Lung (tissue), 12 donors: Measurements from ENCODE around the gene NOD1. TPM values are rescaled to one million over a fixed set of nuclear protein-coding genes. Genes with fewer than 3 reads are reported as not detected.
A peak's percentile ranks its signal among the peaks of the same experiment; 100 is the strongest.

Experiments
- ATAC-seq: fragments of 200-7000 bp; cut with Tn5 transposase; one replicate; pipeline ENCODE4 v1.9.1; 2020; ENCODE audit warnings: moderate number of reproducible peaks; ENCODE audit not compliant: insufficient read depth, low FRiP score
- DNase-seq, 3 donors: peaks; one replicate each; pipeline ENCODE4 v3.0.0-alpha.2; 2013 to 2017
- H3K27ac ChIP-seq, 2 donors: one replicate each; pipeline ENCODE4 v1.5.1; 2013; ENCODE audit warnings: mild to moderate bottlenecking in 2 of 2, moderate library complexity in 2 of 2, control low read depth in 1 of 2, inconsistent platforms in 1 of 2, low read depth in 1 of 2, low read length in 1 of 2
- H3K27me3 ChIP-seq, 3 donors: one replicate each; pipeline ENCODE4 v1.5.1; 2013; ENCODE audit warnings: low read length in 2 of 3; ENCODE audit not compliant: control insufficient read depth in 3 of 3, insufficient read depth in 3 of 3
- H3K36me3 ChIP-seq, 4 donors: one replicate each; pipeline ENCODE4 v1.5.1; 2013; ENCODE audit warnings: low read length in 4 of 4, mild to moderate bottlenecking in 1 of 4, moderate library complexity in 1 of 4; ENCODE audit not compliant: control insufficient read depth in 4 of 4, insufficient read depth in 4 of 4
- H3K4me1 ChIP-seq, 5 donors: one replicate each; pipeline ENCODE4 v1.5.1; 2013; ENCODE audit warnings: low read length in 5 of 5, mild to moderate bottlenecking in 2 of 5, moderate library complexity in 1 of 5; ENCODE audit not compliant: control insufficient read depth in 5 of 5, insufficient read depth in 5 of 5
- H3K4me3 ChIP-seq: one replicate; pipeline ENCODE4 v1.5.1; 2013; ENCODE audit warnings: mild to moderate bottlenecking, control low read depth, moderate library complexity
- H3K9ac ChIP-seq, 2 donors: one replicate each; pipeline ENCODE4 v1.5.1; 2013; ENCODE audit warnings: low read length in 2 of 2, control low read depth in 1 of 2; ENCODE audit not compliant: insufficient read depth in 1 of 2
- H3K9me3 ChIP-seq, 4 donors: one replicate each; pipeline ENCODE4 v1.5.1; 2013; ENCODE audit warnings: low read length in 3 of 4, mild to moderate bottlenecking in 1 of 4, moderate library complexity in 1 of 4; ENCODE audit not compliant: control insufficient read depth in 4 of 4, insufficient read depth in 3 of 4
- CTCF ChIP-seq: IDR thresholded peaks from 2 replicates; pipeline ENCODE4 v1.5.1; 2012; ENCODE audit warnings: mild to moderate bottlenecking; ENCODE audit errors: control extremely low read depth, extremely low read depth
- WGBS, 2 donors: extraction: QIAGEN DNeasy Blood & Tissue Kit; methylation state at CpG; one replicate each; pipeline ENCODE4 v1.1.7; 2013; 5-methylcytosine and 5-hydroxymethylcytosine counted together
- polyA plus RNA-seq, 2 donors: library from polyadenylated mRNA; stranded (reverse); fragments of 200-250 nt; gene quantifications; one replicate each; pipeline ENCODE4 v1.2.1, GENCODE V29; 2013
- total RNA-seq, 2 donors: library from RNA; depleted of rRNA in 1 of 2; stranded (reverse); fragments of >200 nt in 1 of 2; gene quantifications; one replicate each; pipeline ENCODE4 v1.2.1, GENCODE V29; 2014 to 2021
- donor health status: control.
- donor health status: control.
- donor health status: Bipolar disorder and iron deficiency.
- donor health status: healthy.
- donor health status: DM: yes; HTN: yes; CAD: no.

Gene NOD1
- total and polyA plus RNA-seq, 4 donors, result 11.5 to 46.1 (median 21.5) TPM

- WGBS, 2 donors, result 70 to 84% methylated on average over 7 of the region's 7 CpGs
Measured at GRCh38 chr7:30428246-30429155, 50.1 kb downstream of the NOD1 start.

DNA sequence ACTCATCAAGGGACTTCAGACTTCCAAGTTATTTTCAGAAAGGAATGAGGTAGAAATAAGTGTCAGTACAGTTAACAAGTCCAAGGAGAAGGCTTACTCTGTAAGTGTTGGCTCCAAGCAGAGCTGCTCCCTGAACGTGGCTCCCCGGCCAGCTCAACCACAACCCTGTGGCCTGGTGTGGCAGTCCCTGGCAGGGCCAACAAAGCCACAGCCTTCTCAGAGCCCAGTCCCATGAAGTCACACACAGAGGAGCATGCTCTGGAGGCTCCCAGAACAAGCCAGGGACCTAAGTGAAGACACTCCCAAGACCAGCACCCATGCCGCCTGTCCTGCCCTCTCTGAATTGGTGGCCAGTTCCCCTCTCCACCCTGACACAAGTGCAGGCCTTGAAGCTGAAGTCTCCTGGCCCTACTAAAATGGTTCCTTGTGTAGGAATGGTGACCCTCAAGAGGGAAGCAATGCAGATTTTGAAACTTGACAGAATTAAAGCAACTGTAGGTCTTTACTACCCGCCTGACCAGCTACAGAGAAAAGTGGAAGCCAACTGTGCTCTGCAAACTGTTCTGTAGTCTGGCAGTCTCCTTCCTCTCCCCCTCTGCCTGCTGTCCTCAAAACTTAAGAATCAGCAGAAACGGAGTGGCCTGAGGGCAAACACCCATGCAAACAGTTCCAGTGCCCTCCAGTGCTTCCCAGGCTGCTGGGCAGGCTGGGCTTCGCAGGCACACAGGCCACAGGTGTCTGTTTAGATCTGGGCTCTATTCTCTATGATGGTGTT, 51.1 kb downstream of the NOD1 start:
- WGBS, 2 donors, result 52 to 76% methylated on average over 6 of the region's 6 CpGs
- ATAC-seq (no peak), DNase-seq (no peak)
- peaks cover 0 to 16% (median 14%) of the 10 kb centered on the region in 5 donors for H3K4me1 ChIP-seq
- no peaks in the 10 kb centered on the region for H3K27me3 ChIP-seq
- peaks cover 3 to 40% (median 13%) of the 10 kb centered on the region in 4 donors for H3K36me3 ChIP-seq
- no peak overlapping the region for H3K9ac ChIP-seq
- TF ChIP-seq CTCF, result no peak
- H3K27ac ChIP-seq, result peak overlapping the region in 1 of 2 donors; percentile 57
- no peaks in the 10 kb centered on the region for H3K9me3 ChIP-seq
- H3K4me3 ChIP-seq, result no peak overlapping the region

More at GRCh38 chr7:30428246-30429155, 50.1 kb downstream of the NOD1 start:
- Histone ChIP-seq H3K27me3 (no peaks in the 10 kb centered on the region), H3K9me3 (no peaks in the 10 kb centered on the region), H3K4me3 (no peak overlapping the region), H3K36me3 (peaks cover 3 to 40% (median 13%) of the 10 kb centered on the region in 4 donors), H3K9ac (no peak overlapping the region), H3K27ac (no peak overlapping the region), H3K4me1 (peaks cover 9 to 22% (median 14%) of the 10 kb centered on the region in 5 donors)
- no peak for ATAC-seq
- no peak for DNase-seq
- TF ChIP-seq CTCF, result no peak

GRCh38 chr7:30424506-30424905, 54.1 kb downstream of the NOD1 start:
- no peak overlapping the region for H3K9ac ChIP-seq
- no peak overlapping the region for H3K27ac ChIP-seq
- DNase-seq, result no peak
- no peaks in the 10 kb centered on the region for H3K9me3 ChIP-seq
- H3K36me3 ChIP-seq, result peaks cover 3 to 34% (median 11%) of the 10 kb centered on the region in 4 donors
- TF ChIP-seq CTCF, result no peak
- no peaks in the 10 kb centered on the region for H3K27me3 ChIP-seq
- 82 to 84% methylated on average over 5 of the region's 5 CpGs for WGBS, 2 donors
- ATAC-seq, result no peak
- H3K4me3 ChIP-seq, result no peak overlapping the region
- peaks cover 0 to 2% (median 0%) of the 10 kb centered on the region in 5 donors for H3K4me1 ChIP-seq
